ENCODE measurements around the gene AJUBA. TPM values are rescaled to one million over a fixed set of nuclear protein-coding genes. Genes with fewer than 3 reads are reported as not detected.

AJUBA gene
- total and polyA plus RNA-seq, 2 donors (not counting 1 experiment from before 2014, with no cell fraction given), result 1.6 TPM; not detected in 1

GRCh38 chr14:23021889-23022442 lies 39.6 kb upstream of the AJUBA start:
- H3K27me3 ChIP-seq (replicated peaks in 1 of 4; ENCODE audit: control extremely low read depth in 1 of 4, control insufficient read depth in 3 of 4, insufficient read depth in 4 of 4, low read length in 3 of 4), result no peaks in the 10 kb centered on the region
- H3K4me2 ChIP-seq (replicated peaks; ENCODE audit: low read depth, low read length, poor library complexity, severe bottlenecking), result no peak overlapping the region
- no peaks in the 10 kb centered on the region for H3K4me1 ChIP-seq (ENCODE audit: control insufficient read depth in 2 of 2, insufficient read depth in 2 of 2, low read length in 2 of 2)
- no peak for TF ChIP-seq EZH2 (IDR thresholded peaks at IDR 0.05; ENCODE audit: borderline replicate concordance, insufficient read depth, low read depth, low read length, poor library complexity, severe bottlenecking)
- TF ChIP-seq, protein P1, sequence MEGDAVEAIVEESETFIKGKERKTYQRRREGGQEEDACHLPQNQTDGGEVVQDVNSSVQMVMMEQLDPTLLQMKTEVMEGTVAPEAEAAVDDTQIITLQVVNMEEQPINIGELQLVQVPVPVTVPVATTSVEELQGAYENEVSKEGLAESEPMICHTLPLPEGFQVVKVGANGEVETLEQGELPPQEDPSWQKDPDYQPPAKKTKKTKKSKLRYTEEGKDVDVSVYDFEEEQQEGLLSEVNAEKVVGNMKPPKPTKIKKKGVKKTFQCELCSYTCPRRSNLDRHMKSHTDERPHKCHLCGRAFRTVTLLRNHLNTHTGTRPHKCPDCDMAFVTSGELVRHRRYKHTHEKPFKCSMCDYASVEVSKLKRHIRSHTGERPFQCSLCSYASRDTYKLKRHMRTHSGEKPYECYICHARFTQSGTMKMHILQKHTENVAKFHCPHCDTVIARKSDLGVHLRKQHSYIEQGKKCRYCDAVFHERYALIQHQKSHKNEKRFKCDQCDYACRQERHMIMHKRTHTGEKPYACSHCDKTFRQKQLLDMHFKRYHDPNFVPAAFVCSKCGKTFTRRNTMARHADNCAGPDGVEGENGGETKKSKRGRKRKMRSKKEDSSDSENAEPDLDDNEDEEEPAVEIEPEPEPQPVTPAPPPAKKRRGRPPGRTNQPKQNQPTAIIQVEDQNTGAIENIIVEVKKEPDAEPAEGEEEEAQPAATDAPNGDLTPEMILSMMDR (IDR thresholded peaks at IDR 0.05), result no peak
- peaks cover 0 to 13% of the 10 kb centered on the region in 2 experiments for H3K36me3 ChIP-seq (replicated peaks in 1 of 2; ENCODE audit: control extremely low read depth in 1 of 2, control insufficient read depth in 1 of 2, extremely low read depth in 1 of 2, insufficient read depth in 2 of 2, low read length in 1 of 2)
- intact Hi-C loops (cut with micrococcal nuclease), result no loop called here
- Mint-ChIP-seq H3K27ac (no peak overlapping the region), H3K4me1 (no peaks in the 10 kb centered on the region), H3K27me3 (no peaks in the 10 kb centered on the region), H3K4me3 (no peak overlapping the region), H3K9me3 (ENCODE audit: insufficient read depth) (no peaks in the 10 kb centered on the region)
- no peak overlapping the region for H3K27ac ChIP-seq (ENCODE audit: low read length in 2 of 2)
- ChIA-PET POLR2A (no interaction called here), CTCF (interaction anchor here (1.0 to 1.5 kb wide), 4 partner anchors 27 to 47 kb away, joined by 3 to 5 read pairs (median 4); partner anchors contain the start of gene CDH24)
- H2AFZ ChIP-seq (ENCODE audit: insufficient read depth, low read depth, low read length, poor library complexity, severe bottlenecking), result no peak overlapping the region
- H3K9ac ChIP-seq (ENCODE audit: low read length), result no peak overlapping the region
- DNase-seq (no peak), ATAC-seq (ENCODE audit: low read depth) (no peak)
- H3K4me3 ChIP-seq (ENCODE audit: control extremely low read depth in 1 of 5, extremely low read depth in 1 of 5, insufficient read depth in 1 of 5, low read depth in 2 of 5, low read length in 4 of 5), result no peak overlapping the region
- WGBS (ENCODE audit: insufficient coverage), result 92% methylated on average over 2 of the region's 7 CpGs
- no peaks in the 10 kb centered on the region for H4K20me1 ChIP-seq (ENCODE audit: control insufficient read depth, insufficient read depth, low read length, poor library complexity, severe bottlenecking)
- H3K9me3 ChIP-seq (ENCODE audit: control extremely low read depth in 1 of 3, control insufficient read depth in 2 of 3, insufficient read depth in 1 of 3, low read length in 2 of 3), result no peaks in the 10 kb centered on the region
- no peaks in the 10 kb centered on the region for H3K79me2 ChIP-seq (ENCODE audit: control insufficient read depth, insufficient read depth, low read length)

GRCh38 chr14:23021434-23021833 lies 39.1 kb upstream of the AJUBA start:
- Histone ChIP-seq H3K4me2 (replicated peaks; ENCODE audit: low read depth, low read length, poor library complexity, severe bottlenecking) (no peak overlapping the region), H3K4me1 (ENCODE audit: control insufficient read depth in 2 of 2, insufficient read depth in 2 of 2, low read length in 2 of 2) (no peaks in the 10 kb centered on the region), H3K36me3 (replicated peaks in 1 of 2; ENCODE audit: control extremely low read depth in 1 of 2, control insufficient read depth in 1 of 2, extremely low read depth in 1 of 2, insufficient read depth in 2 of 2, low read length in 1 of 2) (peaks cover 0 to 13% of the 10 kb centered on the region in 2 experiments), H3K9me3 (ENCODE audit: control extremely low read depth in 1 of 3, control insufficient read depth in 2 of 3, insufficient read depth in 1 of 3, low read length in 2 of 3) (no peaks in the 10 kb centered on the region), H4K20me1 (ENCODE audit: control insufficient read depth, insufficient read depth, low read length, poor library complexity, severe bottlenecking) (no peaks in the 10 kb centered on the region), H2AFZ (ENCODE audit: insufficient read depth, low read depth, low read length, poor library complexity, severe bottlenecking) (no peak overlapping the region), H3K27me3 (replicated peaks in 1 of 4; ENCODE audit: control extremely low read depth in 1 of 4, control insufficient read depth in 3 of 4, insufficient read depth in 4 of 4, low read length in 3 of 4) (no peaks in the 10 kb centered on the region), H3K27ac (ENCODE audit: low read length in 2 of 2) (no peak overlapping the region), H3K9ac (ENCODE audit: low read length) (no peak overlapping the region), H3K4me3 (ENCODE audit: control extremely low read depth in 1 of 5, extremely low read depth in 1 of 5, insufficient read depth in 1 of 5, low read depth in 2 of 5, low read length in 4 of 5) (no peak overlapping the region), H3K79me2 (ENCODE audit: control insufficient read depth, insufficient read depth, low read length) (no peaks in the 10 kb centered on the region)
- no peak overlapping the region for H3K4me3 Mint-ChIP-seq
- no peak overlapping the region for H3K27ac Mint-ChIP-seq
- CTCF ChIA-PET, result interaction anchor here (1.0 to 1.5 kb wide), 5 partner anchors 27 to 48 kb away, joined by 3 to 5 read pairs (median 3); partner anchors contain the start of gene CDH24
- POLR2A ChIA-PET, result no interaction called here
- ATAC-seq (ENCODE audit: low read depth) (no peak), DNase-seq (no peak)
- no peaks in the 10 kb centered on the region for H3K9me3 Mint-ChIP-seq (ENCODE audit: insufficient read depth)
- no peaks in the 10 kb centered on the region for H3K4me1 Mint-ChIP-seq
- no peak for TF ChIP-seq EZH2 (IDR thresholded peaks at IDR 0.05; ENCODE audit: borderline replicate concordance, insufficient read depth, low read depth, low read length, poor library complexity, severe bottlenecking)
- TF ChIP-seq, protein P1 (IDR thresholded peaks at IDR 0.05), result no peak
- intact Hi-C loops (cut with micrococcal nuclease), result no loop called here
- no peaks in the 10 kb centered on the region for H3K27me3 Mint-ChIP-seq
- WGBS (ENCODE audit: insufficient coverage), result 96% methylated on average over 9 of the region's 9 CpGs

Data from B cell (primary cell).